ENCODE measurements around the gene NLGN1.

The NLGN1 gene

GRCh38 chr3:173773800-173774199 is 376.3 kb downstream of the NLGN1 start:
- TF ChIP-seq CTCF (IDR thresholded peaks at IDR 0.05; ENCODE audit: extremely low read depth, insufficient read depth, missing control alignments): no peak
- no peak for DNase-seq (ENCODE audit: low spot score)
- in situ Hi-C loops (cut with MboI; ENCODE audit: low pct_unique_long_range_greater_than_20kb, low sequenced_read_pairs, unreplicated experiment): no loop called here

- TF ChIP-seq CTCF (IDR thresholded peaks at IDR 0.05; ENCODE audit: extremely low read depth, insufficient read depth, missing control alignments): no peak
- in situ Hi-C loops (cut with MboI; ENCODE audit: low pct_unique_long_range_greater_than_20kb, low sequenced_read_pairs, unreplicated experiment): no loop called here
- no peak for DNase-seq (ENCODE audit: low spot score)
Measured at GRCh38 chr3:173774294-173774693, 376.8 kb downstream of the NLGN1 start.

GRCh38 chr3:173778251-173778650 is 380.7 kb downstream of the NLGN1 start:
- TF ChIP-seq CTCF (IDR thresholded peaks at IDR 0.05; ENCODE audit: extremely low read depth, insufficient read depth, missing control alignments): no peak
- DNase-seq (ENCODE audit: low spot score): no peak
- in situ Hi-C loops (cut with MboI; ENCODE audit: low pct_unique_long_range_greater_than_20kb, low sequenced_read_pairs, unreplicated experiment): no loop called here

- no peak for DNase-seq (ENCODE audit: low spot score)
Measured at GRCh38 chr3:173780067-173780466, 382.5 kb downstream of the NLGN1 start.

GRCh38 chr3:173785004-173785403 is 387.5 kb downstream of the NLGN1 start:
- no peak for DNase-seq (ENCODE audit: low spot score)
- no peak for TF ChIP-seq CTCF (IDR thresholded peaks at IDR 0.05; ENCODE audit: extremely low read depth, insufficient read depth, missing control alignments)
- in situ Hi-C loops (cut with MboI; ENCODE audit: low pct_unique_long_range_greater_than_20kb, low sequenced_read_pairs, unreplicated experiment): no loop called here

More at GRCh38 chr3:173780067-173780466, 382.5 kb downstream of the NLGN1 start:
- TF ChIP-seq CTCF (IDR thresholded peaks at IDR 0.05; ENCODE audit: extremely low read depth, insufficient read depth, missing control alignments): no peak
- in situ Hi-C loops (cut with MboI; ENCODE audit: low pct_unique_long_range_greater_than_20kb, low sequenced_read_pairs, unreplicated experiment): no loop called here

GRCh38 chr3:173789530-173790162 is 392.1 kb downstream of the NLGN1 start:
- TF ChIP-seq CTCF (IDR thresholded peaks at IDR 0.05; ENCODE audit: extremely low read depth, insufficient read depth, missing control alignments): no peak
- DNase-seq (ENCODE audit: low spot score): no peak
- in situ Hi-C loops (cut with MboI; ENCODE audit: low pct_unique_long_range_greater_than_20kb, low sequenced_read_pairs, unreplicated experiment): no loop called here
